NT2/D1 (cell line): ENCODE results near the gene FOXP4.

Experiments
- SUZ12 ChIP-seq: IDR thresholded peaks from 2 replicates; pipeline ENCODE4 v1.6.1; 2011; ENCODE audit not compliant: insufficient read length, insufficient read depth; ENCODE audit errors: extremely low read depth
- YY1 ChIP-seq: IDR thresholded peaks from 2 replicates; pipeline ENCODE4 v1.6.1; 2011; ENCODE audit not compliant: insufficient read length, insufficient read depth
- ZNF274 ChIP-seq: IDR thresholded peaks from 2 replicates; pipeline ENCODE4 v1.6.1; 2011; ENCODE audit warnings: mild to moderate bottlenecking, low read depth, low read length

- TF ChIP-seq SUZ12 (no peak), YY1 (no peak), ZNF274 (no peak)
Measured at GRCh38 chr6:41505122-41506049, 40.8 kb upstream of the FOXP4 start.
